ENCODE measurements around the gene NPM1.
A peak's percentile ranks its signal among the peaks of the same experiment; 100 is the strongest.
"Not testable (repeated sequence)": the region's sequence is repeated elsewhere in the genome, so short reads cannot be mapped to it uniquely, and the experiment has no call there.

NPM1 gene

DNA sequence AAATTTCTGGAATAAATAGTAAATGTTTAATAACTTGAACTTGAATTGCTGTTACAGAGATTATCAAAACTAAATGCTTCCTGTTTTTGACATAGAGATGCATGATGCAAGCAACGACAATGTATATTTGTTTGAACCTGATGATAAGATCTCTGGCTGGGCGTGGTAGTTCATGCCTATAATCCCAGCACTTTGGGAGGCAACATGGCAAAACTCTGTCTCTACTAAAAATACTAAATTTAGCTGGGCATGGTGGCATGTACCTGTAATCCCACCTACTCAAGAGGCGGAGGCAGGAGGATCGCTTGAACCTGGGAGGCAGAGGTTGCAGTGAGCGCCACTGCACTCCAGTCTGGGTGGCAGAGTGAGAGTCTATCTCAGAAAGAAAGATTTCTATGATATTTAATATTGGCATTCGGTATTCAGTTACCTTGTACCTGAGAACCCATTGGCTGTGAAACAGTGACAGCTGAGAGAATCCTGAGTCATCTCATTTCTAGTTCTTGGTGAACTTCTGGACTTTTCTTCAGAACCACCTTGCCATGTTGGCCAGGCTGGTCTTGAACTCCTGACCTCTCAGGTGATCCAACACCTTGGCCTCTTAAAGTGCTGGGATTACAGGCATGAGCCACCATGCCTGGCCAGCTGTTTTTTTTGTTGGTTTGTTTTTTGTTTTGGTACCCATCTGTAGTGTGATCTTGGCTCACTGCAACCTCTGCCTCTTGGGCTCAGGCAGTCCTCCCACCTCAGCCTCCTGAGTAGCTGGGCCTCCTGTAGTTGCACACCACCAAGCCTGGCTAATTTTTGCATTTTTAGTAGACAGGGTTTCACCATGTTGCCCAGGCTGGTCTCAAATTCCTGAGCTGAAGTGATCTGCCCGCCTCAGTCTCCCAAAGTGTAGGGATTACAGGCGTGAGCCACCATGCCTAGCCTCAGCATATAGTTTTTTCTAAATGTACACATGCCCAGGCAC, 21.8 kb downstream of the NPM1 start:
- H3K4me3 ChIP-seq, result no peak overlapping the region
- no peak overlapping the region for H3K27ac ChIP-seq

DNA sequence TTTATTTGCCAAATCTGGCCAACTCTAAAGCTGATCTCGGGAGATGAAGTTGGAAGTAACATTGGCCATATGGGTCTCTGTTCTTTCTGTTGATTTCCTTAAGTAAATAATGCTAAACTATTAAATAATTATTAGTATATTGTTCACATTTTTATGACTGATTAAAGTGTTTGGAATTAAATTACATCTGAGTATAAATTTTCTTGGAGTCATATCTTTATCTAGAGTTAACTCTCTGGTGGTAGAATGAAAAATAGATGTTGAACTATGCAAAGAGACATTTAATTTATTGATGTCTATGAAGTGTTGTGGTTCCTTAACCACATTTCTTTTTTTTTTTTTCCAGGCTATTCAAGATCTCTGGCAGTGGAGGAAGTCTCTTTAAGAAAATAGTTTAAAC, 22.5 kb downstream of the NPM1 start:
- Histone ChIP-seq H3K27ac (no peak overlapping the region), H3K4me3 (no peak overlapping the region)

DNA sequence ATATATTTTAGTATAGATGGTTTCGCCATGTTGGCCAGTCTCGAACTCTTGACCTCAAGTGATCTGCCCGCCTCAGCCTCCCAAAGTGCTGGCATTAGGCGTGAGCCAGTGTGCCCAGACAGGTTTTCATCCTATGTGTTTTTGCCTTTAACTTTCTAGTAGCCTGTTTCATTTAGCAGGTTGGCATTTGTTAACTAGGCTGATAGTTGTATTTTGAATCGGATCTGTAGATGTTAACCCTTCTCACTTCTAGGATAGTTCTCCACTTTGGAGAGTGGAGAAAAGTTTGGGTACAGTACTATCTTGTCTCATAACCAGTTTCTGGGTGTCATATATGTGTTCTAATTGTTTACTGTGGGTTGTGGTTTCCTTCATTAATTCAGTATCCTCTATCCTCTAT, 24.5 kb downstream of the NPM1 start:
- Histone ChIP-seq H3K27ac (no peak overlapping the region), H3K4me3 (no peak overlapping the region)

DNA sequence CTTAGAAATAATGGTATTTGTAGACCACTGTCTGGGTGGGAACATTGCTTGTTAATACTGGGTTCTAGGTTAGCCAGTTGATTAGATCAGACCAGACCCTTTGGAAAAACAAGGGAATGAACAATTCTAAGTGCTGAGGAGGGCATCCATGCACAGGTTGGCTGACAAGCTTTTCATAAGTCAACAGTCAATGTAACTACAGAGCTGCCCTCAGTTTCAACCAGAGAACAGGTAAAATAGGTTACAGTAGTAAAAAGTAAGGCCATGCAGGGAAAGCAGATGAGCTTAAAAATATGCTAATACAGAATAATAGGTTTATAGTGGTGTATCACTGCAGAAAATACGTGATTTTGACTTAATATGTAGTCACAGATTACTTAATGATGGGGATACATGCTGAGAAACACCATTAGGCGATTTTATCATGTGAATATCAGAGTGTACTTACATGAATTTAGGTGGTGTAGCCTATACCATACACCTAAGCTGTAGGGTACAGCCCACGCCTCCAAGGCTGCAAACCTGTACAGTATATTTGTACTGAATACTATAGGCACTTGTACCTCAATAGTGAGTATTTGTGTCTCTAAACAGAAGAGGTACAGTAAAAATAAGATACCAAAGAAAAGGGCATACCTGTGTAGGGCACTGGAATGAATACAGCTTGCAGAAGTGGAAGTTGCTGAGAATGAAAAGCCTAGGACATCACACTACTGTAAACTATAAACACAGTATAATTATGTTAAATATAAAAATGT, 25.7 kb downstream of the NPM1 start:
- no peak overlapping the region for H3K27ac ChIP-seq
- no peak overlapping the region for H3K4me3 ChIP-seq

DNA sequence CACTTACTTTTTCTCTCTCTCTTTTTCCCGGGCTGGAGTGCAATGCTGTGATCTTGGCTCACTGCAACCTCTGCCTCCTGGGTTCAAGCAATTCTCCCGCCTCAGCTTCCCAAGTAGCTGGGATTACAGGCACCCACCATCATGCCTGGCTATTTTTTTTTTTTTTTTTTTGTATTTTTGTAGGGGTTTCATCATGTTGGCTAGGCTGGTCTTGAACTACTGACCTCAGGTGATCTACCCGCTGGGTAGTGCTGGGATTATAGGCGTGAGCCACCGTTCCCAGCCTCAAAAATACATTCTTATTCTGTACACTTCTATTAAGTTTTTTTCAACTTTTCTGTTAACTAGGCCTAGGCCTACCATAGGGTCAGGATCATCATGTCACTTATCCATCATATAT, 26.3 kb downstream of the NPM1 start:
- not testable (repeated sequence) for H3K4me3 ChIP-seq, H3K27ac ChIP-seq

DNA sequence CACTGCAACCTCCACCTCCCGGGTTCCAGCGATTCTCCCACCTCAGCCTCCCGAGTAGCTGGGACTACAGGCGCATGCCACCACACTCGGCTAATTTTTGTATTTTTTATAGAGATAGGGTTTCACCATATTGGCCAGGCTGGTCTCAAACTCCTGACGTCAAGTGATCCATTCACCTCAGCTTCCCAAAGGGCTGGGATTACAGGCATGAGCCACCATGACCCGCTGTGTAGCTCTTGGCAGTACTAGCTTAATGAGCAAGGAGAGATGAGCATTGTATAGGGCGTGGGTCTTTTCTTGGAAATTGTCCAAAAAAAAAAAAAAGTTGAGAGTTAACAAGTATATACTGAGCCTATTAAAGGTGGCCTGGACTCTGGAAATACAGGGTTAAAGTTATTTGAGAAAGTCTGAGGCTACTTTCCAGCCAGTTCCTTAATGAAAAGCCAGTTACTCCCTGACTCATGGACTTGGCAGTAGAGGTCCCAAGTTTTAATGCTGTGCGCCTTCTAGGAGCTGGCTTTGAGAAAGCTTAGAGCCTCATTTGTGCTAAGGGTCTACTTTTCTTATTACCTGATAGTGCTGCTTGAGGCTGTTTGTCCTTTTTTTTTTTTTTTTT, 27.6 kb downstream of the NPM1 start:
- no peak overlapping the region for H3K27ac ChIP-seq
- H3K4me3 ChIP-seq, result no peak overlapping the region

DNA sequence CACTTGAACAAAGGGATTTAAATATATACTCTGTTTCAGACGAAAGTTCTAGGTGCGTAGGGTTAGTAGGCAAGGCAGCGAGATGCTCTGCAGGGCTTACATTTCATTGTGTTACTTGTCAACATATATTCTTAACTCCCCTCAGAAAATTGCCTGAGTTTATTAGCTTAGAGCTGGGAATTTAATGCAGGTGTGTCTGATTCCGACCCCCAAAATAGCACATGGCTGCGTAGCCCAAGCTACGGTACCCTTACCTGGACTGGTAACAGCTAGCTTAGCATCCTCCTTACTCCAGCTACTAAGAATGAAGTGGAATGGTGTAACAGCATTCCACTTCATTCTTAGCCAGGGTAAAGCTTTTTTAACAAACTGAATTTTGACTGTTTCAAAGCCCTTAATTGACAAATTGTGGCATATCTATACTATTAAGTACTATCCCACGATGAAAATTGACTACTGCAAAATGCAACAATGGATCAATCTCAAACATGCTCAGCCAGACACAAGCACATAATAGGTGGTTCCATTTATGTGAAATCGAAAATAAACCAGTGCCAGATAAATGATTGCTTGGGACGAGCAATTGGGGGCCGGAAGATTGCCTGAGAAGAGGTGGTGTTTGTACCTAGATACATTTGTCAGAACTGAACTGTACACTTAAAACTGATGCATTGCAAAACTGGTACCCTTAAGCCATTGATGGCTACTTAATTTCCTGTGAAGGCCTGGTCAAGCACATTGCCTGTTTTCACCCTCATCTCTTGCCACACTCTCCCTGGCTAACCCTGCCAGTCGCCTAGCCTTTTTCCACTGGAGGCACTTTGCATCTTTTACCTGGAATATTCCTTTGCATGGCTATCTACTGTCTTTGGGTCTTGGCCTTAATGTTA, 28.8 kb downstream of the NPM1 start:
- H3K4me3 ChIP-seq, result no peak overlapping the region

DNA sequence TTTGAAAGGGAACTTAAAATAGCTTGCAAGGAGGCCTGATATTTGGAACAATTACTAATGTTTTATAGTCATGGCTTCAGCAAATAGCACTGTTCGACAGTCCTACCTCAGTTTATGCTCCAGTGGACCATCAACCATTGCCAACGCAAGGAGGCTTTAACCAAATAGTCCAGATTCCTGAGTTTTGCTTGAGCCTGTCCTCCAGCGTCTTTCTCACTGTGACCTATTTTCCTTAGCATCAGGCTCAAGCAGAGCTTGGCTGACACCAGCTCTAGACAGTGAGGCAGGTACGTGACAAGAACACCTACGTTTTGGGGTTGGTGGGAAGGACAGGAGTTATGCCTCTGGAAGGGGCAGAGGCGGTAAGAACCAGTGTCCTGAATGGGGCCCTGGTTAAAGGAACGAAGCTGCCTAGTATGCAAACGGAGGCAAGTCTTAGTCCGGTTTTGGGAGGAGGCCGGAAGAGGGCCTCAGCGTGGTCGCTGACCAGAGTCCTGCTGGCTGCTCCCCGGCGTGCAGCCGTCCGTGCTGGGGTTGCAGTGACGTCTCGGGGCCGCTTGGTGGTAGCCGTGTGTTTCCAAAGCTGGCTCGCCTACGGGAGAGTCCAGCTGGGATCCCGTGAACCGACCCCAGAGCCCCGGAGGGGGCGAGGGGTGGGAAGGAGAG, 30.8 kb downstream of the NPM1 start:
- no peak overlapping the region for H3K27ac ChIP-seq
- H3K4me3 ChIP-seq, result peak overlapping the region in 6 of 7 experiments; percentile 19 to 44 (median 24)

More for the DNA sequence above, 28.8 kb downstream of the NPM1 start:
- no peak overlapping the region for H3K27ac ChIP-seq

DNA sequence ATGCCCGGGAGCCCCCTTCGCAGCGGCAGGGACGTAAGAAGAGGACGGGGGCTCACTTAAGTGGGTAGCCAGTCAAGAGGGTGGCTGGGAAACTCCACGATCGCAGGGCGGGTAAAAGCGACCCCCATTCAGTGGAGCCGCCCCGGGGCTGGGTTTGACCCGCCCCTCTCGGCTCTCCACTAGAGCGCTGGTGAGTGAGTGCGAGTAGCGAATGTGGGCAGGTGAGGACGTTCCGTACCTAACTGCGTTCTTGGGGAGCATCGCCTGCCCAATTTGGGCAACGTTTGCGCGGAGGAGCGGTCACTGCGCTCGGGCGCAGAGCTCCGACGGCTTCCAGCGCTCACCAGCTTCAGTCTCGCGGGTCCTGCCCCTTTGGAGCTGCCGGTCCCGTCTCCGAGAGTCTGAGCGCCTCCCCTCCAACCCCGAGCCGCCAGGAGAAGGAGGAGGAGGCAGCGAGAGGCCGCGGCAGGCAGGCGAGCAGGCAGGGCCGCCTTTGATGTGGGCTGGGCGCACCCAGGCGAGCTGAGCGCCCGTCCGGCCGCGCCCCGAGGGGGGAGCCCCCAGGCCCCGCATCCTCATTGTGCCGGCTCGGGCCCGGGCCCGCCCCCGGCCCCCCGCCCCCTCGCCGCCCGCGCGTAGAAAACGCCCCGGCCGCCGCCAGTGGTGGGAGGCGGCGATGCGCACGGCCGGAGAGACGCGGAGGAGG, 31.5 kb downstream of the NPM1 start, which contains the start of gene FGF18:
FGF18 (plus strand) TSS at position 666 of the 706 bp plus-strand sequence. CDS start 553 bp downstream, outside the sequence.
- Histone ChIP-seq H3K27ac (no peak within 1 kb of the TSS), H3K4me3 (peak within 1 kb of the TSS; percentile 18 to 44 (median 23))

DNA sequence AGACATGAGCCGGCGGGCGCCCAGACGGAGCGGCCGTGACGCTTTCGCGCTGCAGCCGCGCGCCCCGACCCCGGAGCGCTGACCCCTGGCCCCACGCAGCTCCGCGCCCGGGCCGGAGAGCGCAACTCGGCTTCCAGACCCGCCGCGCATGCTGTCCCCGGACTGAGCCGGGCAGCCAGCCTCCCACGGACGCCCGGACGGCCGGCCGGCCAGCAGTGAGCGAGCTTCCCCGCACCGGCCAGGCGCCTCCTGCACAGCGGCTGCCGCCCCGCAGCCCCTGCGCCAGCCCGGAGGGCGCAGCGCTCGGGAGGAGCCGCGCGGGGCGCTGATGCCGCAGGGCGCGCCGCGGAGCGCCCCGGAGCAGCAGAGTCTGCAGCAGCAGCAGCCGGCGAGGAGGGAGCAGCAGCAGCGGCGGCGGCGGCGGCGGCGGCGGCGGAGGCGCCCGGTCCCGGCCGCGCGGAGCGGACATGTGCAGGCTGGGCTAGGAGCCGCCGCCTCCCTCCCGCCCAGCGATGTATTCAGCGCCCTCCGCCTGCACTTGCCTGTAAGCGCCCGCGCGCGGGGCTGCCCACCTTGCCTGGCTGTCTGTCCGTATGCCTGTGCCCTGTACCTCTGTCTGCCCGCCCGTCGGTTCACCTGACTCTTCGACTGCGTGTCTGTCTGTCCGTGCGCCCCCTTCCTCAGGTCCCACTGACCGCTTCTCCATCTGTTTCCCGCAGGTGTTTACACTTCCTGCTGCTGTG, 32.2 kb downstream of the NPM1 start:
- no peak overlapping the region for H3K27ac ChIP-seq

DNA sequence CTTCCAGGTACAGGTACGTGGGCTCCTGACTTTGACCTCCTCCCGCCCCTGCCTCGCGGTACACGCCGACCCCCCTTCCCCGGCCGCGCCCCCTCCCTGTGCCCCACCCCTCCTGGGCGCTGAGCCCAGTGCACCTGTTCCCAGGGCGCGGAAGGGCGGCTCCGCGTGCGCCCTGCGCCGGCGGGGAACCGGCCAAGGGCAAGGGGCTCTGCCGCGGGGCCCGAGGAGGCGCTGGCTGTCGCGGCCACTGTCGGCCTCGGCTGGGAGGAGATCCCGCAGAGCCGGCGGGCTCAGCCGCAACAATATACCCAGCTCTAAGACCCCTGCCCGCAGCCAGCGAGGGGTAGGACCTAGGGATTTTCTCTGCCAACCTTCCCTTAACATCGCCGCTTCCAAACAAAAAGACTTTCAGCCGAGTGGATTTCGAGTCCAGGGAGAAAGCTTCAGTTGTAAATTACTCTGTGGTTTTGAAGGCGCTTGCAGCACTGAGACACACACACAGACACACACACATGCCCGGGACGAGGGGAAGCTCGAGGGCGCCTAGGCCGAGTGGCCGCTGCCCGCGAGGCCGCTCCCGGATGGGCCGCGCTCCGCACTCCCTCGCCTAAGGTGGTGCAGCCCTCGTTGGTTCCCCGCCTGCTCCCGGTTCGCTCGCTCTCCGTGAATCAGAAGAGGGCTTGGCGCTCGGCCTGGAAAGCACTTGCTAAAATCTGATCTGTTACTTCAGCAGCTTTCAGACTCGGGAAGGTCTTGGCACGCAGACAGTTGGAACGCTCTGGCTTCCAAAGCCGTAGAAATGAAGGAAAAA, 33.0 kb downstream of the NPM1 start:
- Histone ChIP-seq H3K4me3 (peak overlapping the region in 4 of 7 experiments; percentile 18 to 44 (median 31)), H3K27ac (no peak overlapping the region)

More for the DNA sequence above, 32.2 kb downstream of the NPM1 start:
- H3K4me3 ChIP-seq, result peak overlapping the region; percentile 18 to 44 (median 23)

DNA sequence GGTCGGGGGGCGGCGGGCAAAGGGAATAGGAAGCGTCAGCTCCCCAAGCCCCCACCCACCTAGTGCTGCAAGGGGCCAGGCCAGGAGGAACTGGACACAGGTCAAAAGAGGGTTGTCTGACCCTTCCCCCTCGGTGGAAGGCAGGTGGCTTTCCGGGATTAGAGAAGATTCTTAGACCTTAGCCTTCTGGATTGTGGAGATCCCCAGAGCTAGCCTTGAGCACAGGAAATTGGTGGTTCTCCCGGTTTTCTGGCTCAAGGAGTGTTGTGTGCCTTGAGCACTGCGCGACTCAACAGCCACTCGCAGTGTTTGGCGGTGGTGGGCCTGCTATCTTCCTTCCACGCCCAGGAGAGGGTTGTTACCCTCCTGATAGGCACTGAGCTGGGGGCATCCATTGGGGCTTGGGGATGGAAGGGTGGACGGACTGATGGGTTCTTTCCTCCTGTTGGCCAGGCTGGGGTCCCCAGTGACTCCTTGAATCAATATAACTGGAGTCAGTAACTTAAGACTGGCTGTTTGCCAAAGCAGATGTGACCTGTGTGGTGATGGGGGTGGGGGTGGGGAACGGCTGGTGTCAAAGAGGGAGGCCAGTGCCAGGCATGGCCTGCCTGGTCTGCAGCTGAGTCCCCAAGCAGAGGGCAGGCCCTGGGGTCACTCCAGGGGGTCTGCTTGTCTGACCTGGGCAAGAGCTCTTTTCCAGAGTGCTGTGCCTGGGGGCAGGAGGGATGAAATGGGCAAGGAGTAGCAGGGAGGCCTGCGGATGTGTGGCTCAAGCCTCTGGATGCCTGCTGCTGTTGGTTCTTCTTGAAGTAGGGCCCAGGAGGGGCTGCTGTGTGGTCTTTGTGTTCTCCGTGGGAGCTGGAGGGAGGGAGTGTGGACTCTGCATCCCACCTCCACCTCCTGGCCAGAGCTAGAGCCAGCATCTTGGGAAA, 33.9 kb downstream of the NPM1 start:
- H3K27ac ChIP-seq, result no peak overlapping the region
- H3K4me3 ChIP-seq, result no peak overlapping the region

DNA sequence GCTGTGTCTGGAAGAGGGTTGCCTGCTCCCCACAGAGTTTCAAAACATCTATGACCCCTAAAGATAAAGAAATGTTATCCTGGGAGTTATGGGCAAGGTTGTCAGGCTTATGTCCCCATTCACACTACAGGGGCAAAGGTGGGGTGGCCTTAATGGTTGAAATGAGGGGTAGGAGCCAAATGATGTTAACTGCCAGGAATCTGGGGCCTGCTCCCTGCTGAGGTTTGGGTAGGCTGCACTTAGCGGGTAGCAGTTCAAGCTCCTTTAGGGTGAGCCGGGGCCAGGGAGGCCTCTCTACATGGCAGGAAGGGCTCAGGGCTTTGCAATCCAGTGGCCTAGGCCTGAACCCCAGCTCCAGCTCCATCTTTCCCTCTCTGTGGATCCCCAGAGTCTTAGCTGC, 34.8 kb downstream of the NPM1 start:
- no peak overlapping the region for H3K4me3 ChIP-seq
- no peak overlapping the region for H3K27ac ChIP-seq

DNA sequence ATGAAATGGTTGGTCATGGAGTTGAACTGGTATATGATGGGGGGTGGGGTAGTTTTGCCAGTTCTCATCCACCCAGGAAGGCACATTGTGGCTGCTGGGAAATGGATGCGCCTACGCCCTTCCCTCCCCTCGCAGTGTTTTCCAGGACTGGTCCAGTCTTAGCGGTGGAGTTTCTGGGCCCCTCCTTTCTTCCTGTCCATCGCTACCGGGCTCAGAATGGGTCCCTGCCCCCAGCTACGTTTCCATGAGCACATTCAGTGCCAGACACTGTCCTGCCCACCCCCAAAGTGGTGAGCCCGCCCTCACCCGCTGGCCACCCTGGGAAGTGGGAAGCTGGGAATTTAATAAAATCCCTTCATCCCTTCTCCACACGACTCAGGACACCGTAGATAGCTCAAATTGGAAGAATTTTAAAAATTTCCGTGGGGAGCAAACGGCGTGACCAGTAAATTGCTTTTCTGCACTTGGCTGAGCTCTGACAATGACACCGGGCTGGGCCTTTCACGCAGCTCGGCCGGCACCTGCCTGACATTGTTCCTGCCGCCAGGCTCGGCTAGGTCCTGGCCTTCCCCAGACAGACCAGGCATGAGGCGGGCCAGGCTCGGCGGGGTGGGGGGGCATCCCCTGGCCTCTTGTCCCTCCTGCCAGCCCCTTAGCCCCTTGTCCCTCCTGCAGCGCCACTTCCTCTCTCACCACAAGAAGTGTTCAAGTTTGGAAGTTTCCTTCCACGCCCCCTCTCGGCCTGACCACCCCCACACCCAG, 35.4 kb downstream of the NPM1 start:
- H3K27ac ChIP-seq, result no peak overlapping the region
- H3K4me3 ChIP-seq, result no peak overlapping the region

DNA sequence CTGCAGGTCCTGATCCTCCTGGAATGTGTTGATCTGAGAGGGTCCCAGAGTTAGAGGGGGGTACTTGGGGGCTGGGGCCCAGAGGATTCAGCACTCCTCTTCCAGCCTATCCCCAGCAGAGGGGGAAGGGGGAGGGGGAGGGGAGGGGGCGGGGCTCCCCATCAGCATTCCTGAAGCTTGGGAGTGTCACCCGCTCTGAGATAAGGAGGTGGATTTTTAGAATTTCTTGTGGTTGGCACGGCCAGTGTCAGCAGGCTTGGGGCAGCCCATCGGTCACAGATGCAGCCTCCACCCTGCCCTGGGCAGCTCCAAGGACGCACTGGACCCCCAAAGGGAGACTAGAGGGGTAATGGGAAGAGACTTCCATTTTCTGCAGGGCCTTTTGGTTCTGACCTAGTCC, 37.1 kb downstream of the NPM1 start:
- Histone ChIP-seq H3K27ac (no peak overlapping the region), H3K4me3 (no peak overlapping the region)
